Loucy (cell line): ENCODE measurements around the gene CTBP2.

ENCODE experiments used
- CTCF ChIP-seq: fragments of 200-600 bp; sonication (generic); conservative IDR thresholded peaks from 2 replicates; pipeline ENCODE4 v1.5.1; 2014; ENCODE audit warnings: mild to moderate bottlenecking, antibody characterized with exemption, low read length
- EZH2phosphoT487 ChIP-seq: fragments of 200-600 bp; IDR thresholded peaks from 2 replicates; pipeline ENCODE4 v1.6.1; 2018; ENCODE audit warnings: antibody characterized with exemption, mild to moderate bottlenecking, moderate library complexity, borderline replicate concordance

GRCh38 chr10:125120053-125120710, 40.2 kb downstream of the CTBP2 start:
- no peak for TF ChIP-seq CTCF
- TF ChIP-seq EZH2phosphoT487, result no peak
